Neural cell (in vitro differentiated cells): Measurements from ENCODE around the gene FAM72D. TPM values are rescaled to one million over a fixed set of nuclear protein-coding genes. Genes with fewer than 3 reads are reported as not detected.

Experiments
- polyA plus RNA-seq: library from polyadenylated mRNA; depleted of rRNA; stranded (reverse); fragments of >200 nt; gene quantifications from 2 replicates; pipeline ENCODE4 v1.2.3, GENCODE V29; 2014

Gene FAM72D
- polyA plus RNA-seq, 1 donor from 2014 or later = 0.58 TPM

Other genes with a start within 250 kb of the FAM72D start
- gene SRGAP2B, start 646 bp upstream of the FAM72D start, polyA plus RNA-seq = 11.8 and 15.3 TPM in 2 replicates
- not detected in 2 replicates for gene PPIAL4D, start 146.2 kb downstream of the FAM72D start, polyA plus RNA-seq